Mucosa of descending colon (tissue), 3 donors: Measurements from ENCODE around the gene GNG7. TPM values are rescaled to one million over a fixed set of nuclear protein-coding genes. Genes with fewer than 3 reads are reported as not detected.

Experiments
- ATAC-seq: fragments of 200-7000 bp; cut with Tn5 transposase; one replicate; pipeline ENCODE4 v1.9.1; 2020; ENCODE audit warnings: mild to moderate bottlenecking, moderate library complexity
- DNase-seq, 3 donors: peaks; one replicate each; pipeline ENCODE4 v3.0.0-alpha.2; 2020
- H3K36me3 ChIP-seq: fragments of 200-600 bp; one replicate; pipeline ENCODE4 v1.8.0; 2021; ENCODE audit warnings: low read depth, mild to moderate bottlenecking
- H3K4me1 ChIP-seq: fragments of 200-600 bp; one replicate; pipeline ENCODE4 v1.8.0; 2021; ENCODE audit warnings: low read depth, mild to moderate bottlenecking
- H3K4me3 ChIP-seq: fragments of 200-600 bp; one replicate; pipeline ENCODE4 v1.8.0; 2021; ENCODE audit warnings: mild to moderate bottlenecking
- H3K9me3 ChIP-seq: fragments of 200-600 bp; one replicate; pipeline ENCODE4 v1.8.0; 2021; ENCODE audit warnings: mild to moderate bottlenecking
- CTCF ChIP-seq: fragments of 200-600 bp; IDR thresholded peaks from one replicate; pipeline ENCODE4 v1.8.0; 2022; ENCODE audit warnings: antibody characterized with exemption, mild to moderate bottlenecking
- intact Hi-C, 2 donors: fragments of 100-400 bp; cut with DNase I in 1 of 2; cut with micrococcal nuclease in 1 of 2; formaldehyde crosslinking; loops; one replicate each; pipeline versions ENCODE4 v1.11.0 to v1.11.1; 2022; cut with DNase I, micrococcal nuclease
- total RNA-seq, 3 donors: library from RNA; stranded (reverse); fragmentation: NEBNext Ultra II Directional in 2 of 3; extraction: Animal tissue kit (Norgen Biotek cat#: 25700) in 2 of 3; gene quantifications; one replicate each; pipeline versions ENCODE4 v1.2.1 to v1.2.4, GENCODE V29; 2021 to 2023
- donor health status: DM: no; HTN: no; CAD: no; lungs with moderate emphysema.
- donor health status: DM: no; HTN: no; CAD: no.
- donor health status: DM: no; HTN: yes; CAD: no.

Gene GNG7
- total RNA-seq, 3 donors from 2014 or later, result 2.5 to 6.9 (median 2.9) TPM

DNA sequence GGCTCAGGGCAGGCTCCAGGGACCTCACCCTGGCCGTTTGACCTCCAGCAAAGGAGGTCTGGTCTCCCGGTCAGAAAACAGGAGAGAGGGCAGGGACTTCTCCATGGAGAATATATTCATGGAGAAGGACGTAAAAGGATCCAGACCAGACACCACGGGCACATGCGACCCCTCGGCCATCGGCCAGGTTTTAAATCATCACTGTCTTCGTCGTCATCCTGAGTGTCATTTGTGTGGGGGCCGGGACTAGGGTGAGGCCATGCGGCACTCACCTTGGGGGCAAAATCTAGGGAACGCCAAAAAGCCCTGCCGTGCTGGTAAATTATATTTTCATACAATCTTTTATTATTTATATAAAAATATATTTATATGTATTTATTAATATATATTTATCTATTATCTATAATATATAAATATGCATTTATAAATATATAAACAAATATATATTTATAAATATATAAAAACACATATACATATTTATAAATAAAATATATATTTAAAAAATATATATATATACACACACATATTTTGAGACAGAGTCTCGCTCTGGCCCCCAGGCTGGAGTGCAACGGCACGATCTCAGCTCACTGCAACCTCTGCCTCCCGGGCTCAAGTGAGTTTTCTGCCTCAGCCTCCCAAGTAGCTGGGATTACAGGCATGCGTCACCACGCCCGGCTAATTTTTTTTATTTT, 151.2 kb downstream of the GNG7 start:
- DNase-seq, result no peak
- no peak for ATAC-seq

GRCh38 chr19:2550431-2551171, 151.9 kb downstream of the GNG7 start:
- Histone ChIP-seq H3K36me3 (no peaks in the 10 kb centered on the region), H3K9me3 (no peaks in the 10 kb centered on the region), H3K4me3 (no peak overlapping the region), H3K4me1 (no peaks in the 10 kb centered on the region)
- no peak for TF ChIP-seq CTCF
- ATAC-seq, result no peak
- intact Hi-C loops, result no loop called here
- peak in 1 of 3 donors; percentile 60 for DNase-seq

More for the DNA sequence above, 151.2 kb downstream of the GNG7 start:
- Histone ChIP-seq H3K4me1 (no peaks in the 10 kb centered on the region), H3K36me3 (no peaks in the 10 kb centered on the region), H3K4me3 (no peak overlapping the region), H3K9me3 (no peaks in the 10 kb centered on the region)
- intact Hi-C loops, result no loop called here
- no peak for TF ChIP-seq CTCF

DNA sequence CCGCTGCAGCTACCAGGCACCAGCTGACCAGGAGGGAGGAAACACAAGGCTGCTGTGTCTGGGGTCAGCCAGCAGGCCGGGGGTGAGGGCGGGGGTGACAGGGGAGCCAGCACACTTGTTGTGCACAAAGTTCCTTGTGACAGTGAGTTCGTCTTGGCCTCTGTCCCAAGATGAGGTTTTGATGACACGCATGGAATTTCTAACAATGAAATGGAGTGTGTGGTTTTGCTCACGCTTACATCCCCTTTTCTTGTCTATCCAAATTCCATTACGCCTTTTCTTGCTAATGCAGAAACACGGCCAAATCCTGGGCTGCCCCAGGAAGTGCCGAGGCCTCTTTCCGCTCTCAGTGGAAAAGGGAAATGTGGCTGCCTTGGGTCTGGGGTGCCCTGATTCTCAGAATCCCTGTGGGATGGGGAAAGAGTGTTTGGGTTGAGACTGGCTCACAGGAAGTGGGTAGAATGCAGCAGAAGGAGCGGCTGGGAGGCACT, 152.7 kb downstream of the GNG7 start:
- H3K4me3 ChIP-seq, result no peak overlapping the region
- DNase-seq, result peak; percentile 50 to 83 (median 66)
- intact Hi-C loops, result no loop called here
- H3K4me1 ChIP-seq, result peaks cover 3% of the 10 kb centered on the region
- TF ChIP-seq CTCF, result no peak
- H3K36me3 ChIP-seq, result no peaks in the 10 kb centered on the region
- no peaks in the 10 kb centered on the region for H3K9me3 ChIP-seq
- ATAC-seq, result peak; percentile 44

DNA sequence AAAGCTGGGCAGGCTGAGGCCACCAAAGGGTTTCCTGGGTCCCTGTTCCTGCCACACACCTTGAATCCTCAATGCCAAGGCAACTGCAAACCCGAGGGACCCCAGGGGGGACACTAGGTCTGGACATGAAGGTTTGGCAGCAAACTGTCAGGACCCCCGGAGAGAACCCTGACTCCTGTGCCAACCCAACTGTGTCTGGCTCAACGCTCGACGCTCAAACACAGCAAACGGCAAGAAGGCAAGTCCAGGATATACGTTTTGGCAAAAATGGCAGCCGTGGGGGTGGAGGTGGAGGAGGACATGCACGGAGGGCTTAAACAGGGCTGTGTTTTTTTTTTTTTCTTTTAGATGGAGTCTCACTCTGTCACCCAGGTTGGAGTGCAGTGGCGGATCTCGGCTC, 153.5 kb downstream of the GNG7 start:
- peaks cover 6% of the 10 kb centered on the region for H3K4me1 ChIP-seq
- H3K36me3 ChIP-seq, result no peaks in the 10 kb centered on the region
- peak in 1 of 3 donors; percentile 29 for DNase-seq
- H3K4me3 ChIP-seq, result no peak overlapping the region
- no peaks in the 10 kb centered on the region for H3K9me3 ChIP-seq
- intact Hi-C loops, result no loop called here
- ATAC-seq, result no peak
- TF ChIP-seq CTCF, result no peak

GRCh38 chr19:2547721-2548120, 154.8 kb downstream of the GNG7 start:
- DNase-seq, result peak in 1 of 3 donors; percentile 40
- ATAC-seq, result no peak
- no peaks in the 10 kb centered on the region for H3K9me3 ChIP-seq
- no peaks in the 10 kb centered on the region for H3K36me3 ChIP-seq
- no peak for TF ChIP-seq CTCF
- no peak overlapping the region for H3K4me3 ChIP-seq
- intact Hi-C loops, result no loop called here
- peaks cover 14% of the 10 kb centered on the region for H3K4me1 ChIP-seq
